Left kidney (tissue), 2 donors: ENCODE data around the gene RNF5. TPM values are rescaled to one million over a fixed set of nuclear protein-coding genes. Genes with fewer than 3 reads are reported as not detected.

ENCODE experiments used
- DNase-seq: peaks from one replicate; pipeline ENCODE4 v3.0.0-alpha.2; 2013
- polyA plus RNA-seq: library from polyadenylated mRNA; unstranded; fragments of 120-200 nt; gene quantifications from one replicate; pipeline ENCODE4 v1.2.1, GENCODE V29; 2013; ENCODE audit not compliant: insufficient read length

RNF5 gene
- polyA plus RNA-seq, 1 donor: 90.5 TPM

DNA sequence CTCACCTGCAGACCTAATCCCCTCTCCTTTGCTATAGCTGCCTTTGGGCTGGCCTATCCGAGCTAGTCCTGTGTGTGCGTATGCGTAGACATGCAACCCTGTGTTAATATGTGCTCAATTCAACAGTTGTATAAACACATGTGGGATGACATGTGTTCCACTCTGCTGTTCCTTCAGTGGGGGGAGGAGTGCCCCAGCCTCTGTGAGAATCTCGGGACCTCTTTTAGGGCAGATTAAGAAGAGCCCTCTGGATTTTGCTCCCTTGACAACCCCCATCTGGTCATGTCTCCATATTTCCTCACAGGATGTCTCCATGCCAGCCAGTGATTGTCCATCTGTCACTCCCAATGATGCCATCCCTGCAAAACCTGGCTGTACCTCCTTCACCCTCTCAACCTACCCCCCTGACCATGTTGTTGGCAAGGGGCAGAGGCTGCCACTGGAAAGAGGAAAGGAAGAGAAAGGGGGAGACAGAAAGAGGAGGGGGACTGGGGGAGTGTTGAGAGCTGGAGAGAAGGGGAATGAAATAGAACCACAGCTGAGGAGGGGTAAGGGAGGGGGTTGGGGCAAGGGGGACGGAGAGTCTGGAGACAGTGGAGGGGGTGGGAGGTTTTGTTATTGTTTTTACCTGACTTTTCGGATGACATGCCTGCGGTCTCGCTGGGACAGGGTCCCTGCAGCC is 26.9 kb upstream of the RNF5 start:
- DNase-seq: no peak

- no peak for DNase-seq
Observed at GRCh38 chr6:32151863-32152768, 26.1 kb upstream of the RNF5 start, which contains the start of gene PRRT1. TSS of gene PRRT1 (minus strand) at chr6:32151939. CDS start at chr6:32151827, 112 bp downstream.

- no peak for DNase-seq
Observed at GRCh38 chr6:32152769-32153563, 25.2 kb upstream of the RNF5 start.

GRCh38 chr6:32153564-32154513 is 24.4 kb upstream of the RNF5 start, which contains the start of gene PPT2:
TSS of gene PPT2 (plus strand) at chr6:32154141. CDS start at chr6:32154595, 454 bp downstream.
- DNase-seq: peak; percentile 94

- peak; percentile 71 for DNase-seq
Observed at GRCh38 chr6:32154514-32155161, 23.6 kb upstream of the RNF5 start.

- DNase-seq: no peak
Observed at GRCh38 chr6:32156891-32157290, 21.3 kb upstream of the RNF5 start.

DNA sequence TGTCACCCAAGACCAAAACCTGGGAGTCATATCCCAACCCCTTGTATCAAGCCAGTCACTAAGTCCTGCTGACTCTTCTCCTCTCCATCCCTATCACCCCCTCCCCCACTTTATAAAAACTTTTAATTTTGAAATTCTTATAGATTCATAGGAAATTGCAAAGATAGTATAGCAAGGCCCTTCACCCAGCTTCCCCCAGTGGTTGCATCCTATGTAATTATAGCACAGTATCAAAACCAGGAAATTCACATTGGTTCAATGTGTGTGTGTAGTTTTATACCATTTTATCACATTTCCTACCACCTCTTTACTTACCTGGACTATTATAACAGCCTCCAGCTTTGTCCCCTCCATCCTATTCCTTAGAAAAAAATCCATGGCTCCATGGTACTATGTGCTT is 20.2 kb upstream of the RNF5 start:
- no peak for DNase-seq

DNA sequence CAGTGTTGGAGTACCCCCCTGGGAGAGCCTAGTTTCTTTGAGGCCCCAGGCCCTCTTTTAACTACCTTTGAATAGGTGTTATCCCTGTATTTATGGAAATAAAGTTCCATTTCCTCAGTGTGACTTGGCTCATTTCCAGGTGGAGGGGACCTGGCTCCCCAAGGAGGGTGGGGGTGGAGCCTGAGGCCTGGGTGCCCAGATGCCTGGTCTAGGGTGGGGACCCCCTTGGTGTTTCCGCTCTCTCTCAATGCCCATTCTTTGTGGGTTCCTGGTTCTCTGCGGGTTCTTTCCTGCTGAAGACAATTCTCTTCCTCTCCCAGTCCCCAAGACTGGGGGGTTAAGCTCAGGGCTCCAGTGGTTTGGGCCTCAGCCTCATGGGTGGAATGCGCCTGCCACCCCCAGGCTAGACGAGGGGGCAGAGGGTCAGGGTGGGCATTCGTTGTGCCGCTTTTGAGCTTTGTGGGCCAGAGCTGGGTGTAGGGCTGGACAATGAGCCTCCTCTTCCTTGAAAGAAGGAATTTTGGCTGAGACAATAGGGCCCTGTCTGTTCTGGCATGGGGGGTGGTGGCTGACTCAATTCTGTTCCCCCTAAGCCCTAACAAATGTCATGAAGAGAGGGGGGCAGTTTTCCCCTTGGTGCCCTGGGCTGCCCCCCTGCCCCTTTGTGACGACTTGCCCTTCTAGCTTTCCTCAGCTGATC is 14.5 kb upstream of the RNF5 start:
- no peak for DNase-seq

- no peak for DNase-seq
Observed at GRCh38 chr6:32164295-32164694, 13.9 kb upstream of the RNF5 start, which contains the start of gene EGFL8. TSS of gene EGFL8 (plus strand) at chr6:32164595. CDS start at chr6:32166166, 1,571 bp downstream.

DNA sequence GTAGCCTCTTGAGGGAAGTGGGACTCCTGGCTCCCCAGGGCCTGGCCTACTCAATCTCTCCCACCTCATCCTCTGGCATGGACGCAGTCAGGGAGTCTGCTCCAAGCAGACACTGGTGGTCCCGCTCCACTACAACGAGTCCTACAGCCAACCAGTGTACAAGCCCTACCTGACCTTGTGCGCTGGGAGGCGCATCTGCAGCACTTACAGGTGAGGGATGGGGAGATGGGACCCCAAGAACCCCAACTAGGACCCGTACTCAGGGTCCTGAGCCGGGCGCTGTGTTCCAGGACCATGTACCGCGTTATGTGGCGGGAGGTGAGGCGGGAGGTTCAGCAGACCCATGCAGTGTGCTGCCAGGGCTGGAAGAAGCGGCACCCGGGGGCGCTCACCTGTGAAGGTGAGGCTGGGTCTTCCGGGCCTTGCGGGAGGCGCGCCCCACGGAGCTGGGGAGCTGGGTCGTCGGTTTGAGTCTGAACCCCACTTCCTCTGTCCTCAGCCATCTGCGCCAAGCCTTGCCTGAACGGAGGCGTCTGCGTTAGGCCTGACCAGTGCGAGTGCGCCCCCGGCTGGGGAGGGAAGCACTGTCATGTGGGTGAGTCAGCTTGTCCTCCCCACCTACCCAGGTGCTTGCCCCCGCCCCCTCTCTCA is 11.7 kb upstream of the RNF5 start:
- no peak for DNase-seq

GRCh38 chr6:32167154-32167760 is 10.9 kb upstream of the RNF5 start:
- DNase-seq: no peak

DNA sequence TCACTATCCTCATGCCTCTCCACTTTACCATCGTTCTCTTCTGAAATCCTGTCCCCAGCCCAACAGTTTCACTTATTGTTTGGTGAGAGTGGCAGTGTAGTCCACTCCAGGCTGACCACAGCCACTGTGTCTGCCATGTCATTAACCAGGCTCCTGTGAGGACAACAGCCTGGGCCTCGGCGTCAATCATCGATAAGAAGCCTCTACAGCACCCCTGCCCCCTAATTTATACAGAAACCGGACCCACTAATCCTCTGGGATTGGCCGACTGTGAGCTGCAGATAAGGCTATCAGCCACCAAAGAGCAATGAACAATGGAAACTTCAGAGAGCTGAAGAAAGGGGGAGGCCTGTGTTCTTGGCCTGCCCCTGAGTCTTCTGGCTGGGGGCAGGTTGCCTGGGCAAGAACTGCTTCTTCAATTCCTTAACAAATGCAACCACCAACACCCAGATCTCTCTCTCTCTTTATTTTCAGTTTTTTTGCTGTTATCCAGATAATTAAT is 10.4 kb upstream of the RNF5 start:
- DNase-seq: no peak

GRCh38 chr6:32168350-32168749 is 9.9 kb upstream of the RNF5 start:
- DNase-seq: no peak

DNA sequence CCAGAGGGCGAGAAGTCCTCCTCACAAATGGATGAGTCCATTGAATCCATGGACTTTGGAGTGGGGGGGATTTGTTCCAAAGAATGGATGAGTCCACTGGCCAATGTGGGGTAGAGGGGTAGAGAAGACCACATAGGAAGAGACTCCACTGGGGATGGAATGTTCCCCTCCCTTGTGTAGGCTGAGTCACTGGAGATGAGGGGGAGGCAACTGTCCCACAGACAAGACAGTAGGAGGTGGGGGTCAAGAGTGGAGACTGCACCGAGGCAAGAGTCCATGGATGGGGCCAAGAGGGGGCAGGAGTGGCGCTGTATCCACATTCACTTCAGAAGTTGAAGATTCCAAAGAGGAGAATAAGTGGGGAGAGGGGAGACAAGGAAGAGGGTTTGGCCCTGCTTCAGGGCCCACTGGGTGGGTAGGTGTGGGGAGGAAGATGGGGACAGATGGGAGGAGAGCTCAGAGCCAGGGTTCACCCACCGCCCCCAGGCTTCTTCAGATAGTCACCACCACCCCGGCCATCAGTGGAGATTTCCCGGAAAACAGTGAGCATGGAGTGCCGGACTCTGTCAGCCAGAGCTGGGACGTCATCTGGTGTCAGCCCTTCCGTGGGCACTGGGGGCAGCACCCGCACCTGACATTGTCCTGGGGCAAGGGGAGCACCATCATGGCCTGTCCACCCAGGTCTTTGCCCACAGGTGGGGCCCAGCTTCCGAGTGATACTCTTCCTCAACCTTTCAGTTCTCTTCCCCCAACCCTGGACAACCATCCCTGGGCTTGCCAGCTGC is 9.2 kb upstream of the RNF5 start:
- DNase-seq: no peak

DNA sequence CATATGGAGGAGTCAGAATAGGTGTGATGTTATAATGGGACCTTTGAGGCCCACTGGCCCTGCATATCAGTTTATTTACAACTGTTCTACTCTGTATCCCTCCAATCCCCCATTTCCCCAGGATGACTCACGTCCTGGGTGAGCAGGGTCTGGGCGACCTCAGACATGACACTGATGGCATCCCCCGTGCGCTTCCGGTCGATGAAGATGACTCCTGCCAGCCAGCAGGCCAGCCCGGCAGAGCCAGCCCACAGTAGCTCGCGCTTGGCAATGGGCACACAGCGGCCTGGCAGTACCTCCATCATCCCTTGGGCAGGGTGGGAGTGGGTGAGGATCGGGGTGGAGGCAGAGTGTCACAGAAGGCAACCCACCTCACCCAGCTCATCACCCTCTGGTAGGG is 7.9 kb upstream of the RNF5 start:
- no peak for DNase-seq

DNA sequence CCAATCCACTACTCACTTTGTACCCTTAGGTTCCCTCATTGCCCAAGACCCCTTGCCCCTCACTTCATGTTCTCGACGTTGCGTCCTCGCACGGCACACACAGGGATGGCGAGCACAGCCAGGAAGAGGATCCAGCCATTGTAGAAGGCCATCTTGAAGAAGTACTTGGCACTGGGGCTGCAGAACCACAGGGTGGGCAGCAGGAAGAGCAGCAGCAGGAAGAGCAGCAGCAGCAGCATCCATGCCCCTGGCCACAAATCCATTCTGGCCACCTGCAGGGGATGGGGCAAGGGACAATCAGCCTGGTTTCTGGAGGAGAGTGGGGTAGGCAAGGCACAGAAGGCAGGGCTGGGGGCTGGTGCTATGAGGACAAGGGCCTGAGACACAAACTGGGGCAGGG is 7.0 kb upstream of the RNF5 start:
- no peak for DNase-seq

GRCh38 chr6:32173051-32173727 is 5.0 kb upstream of the RNF5 start:
- no peak for DNase-seq
